UCSD-AML1 (cell line): ENCODE results near the gene S100A8.
"Not testable (repeated sequence)": the region's sequence is repeated elsewhere in the genome, so short reads cannot be mapped to it uniquely, and the experiment has no call there.

Experiments
- DNase-seq: peaks from one replicate; lab custom pipeline; 2025; ENCODE audit not compliant: unreplicated experiment; lab: John Stamatoyannopoulos, UW

Gene S100A8

GRCh38 chr1:153417136-153417888 is 26.4 kb upstream of the S100A8 start:
- no peak for DNase-seq

GRCh38 chr1:153415850-153416570 is 25.1 kb upstream of the S100A8 start, which contains the start of gene S100A7A:
TSS of gene S100A7A (plus strand) at chr1:153416520. CDS start at chr1:153418083, 1,563 bp downstream.
- no peak for DNase-seq

- not testable (repeated sequence) for DNase-seq
These were observed 23.1 kb upstream of the S100A8 start for GRCh38 chr1:153413961-153414360.

GRCh38 chr1:153407274-153407673 is 16.4 kb upstream of the S100A8 start:
- not testable (repeated sequence) for DNase-seq

GRCh38 chr1:153405825-153406599 is 15.1 kb upstream of the S100A8 start:
- DNase-seq: not testable (repeated sequence)

- peak; percentile 58 for DNase-seq
These were observed 13.9 kb upstream of the S100A8 start for GRCh38 chr1:153404768-153405167.

- no peak for DNase-seq
These were observed 13.3 kb upstream of the S100A8 start for GRCh38 chr1:153404086-153404635.

GRCh38 chr1:153403421-153404085 is 12.7 kb upstream of the S100A8 start:
- no peak for DNase-seq

- DNase-seq: no peak
These were observed 11.4 kb upstream of the S100A8 start for GRCh38 chr1:153402226-153402625.

GRCh38 chr1:153401461-153401860 is 10.6 kb upstream of the S100A8 start:
- no peak for DNase-seq

GRCh38 chr1:153400244-153400643 is 9.4 kb upstream of the S100A8 start:
- no peak for DNase-seq

GRCh38 chr1:153399401-153400055 is 8.7 kb upstream of the S100A8 start:
- no peak for DNase-seq

GRCh38 chr1:153397924-153398651 is 7.2 kb upstream of the S100A8 start:
- no peak for DNase-seq

- DNase-seq: no peak
These were observed 6.4 kb upstream of the S100A8 start for GRCh38 chr1:153397051-153397923.

- DNase-seq: no peak
These were observed 5.6 kb upstream of the S100A8 start for GRCh38 chr1:153396461-153396860.

GRCh38 chr1:153395776-153396175 is 4.9 kb upstream of the S100A8 start:
- DNase-seq: no peak

- no peak for DNase-seq
These were observed 4.3 kb upstream of the S100A8 start for GRCh38 chr1:153395136-153395685.

GRCh38 chr1:153394391-153394790 is 3.5 kb upstream of the S100A8 start:
- no peak for DNase-seq
